Fibroblast of skin of left biceps (primary cell): Measurements from ENCODE around the gene TRH.
A peak's percentile ranks its signal among the peaks of the same experiment; 100 is the strongest.
"Not testable (repeated sequence)": the region's sequence is repeated elsewhere in the genome, so short reads cannot be mapped to it uniquely, and the experiment has no call there.

Experiments
- DNase-seq, 2 experiments: peaks; one replicate each; pipeline ENCODE4 v3.0.0-alpha.2; 2013; ENCODE audit warnings: low read depth in 2 of 2

The TRH gene

DNA sequence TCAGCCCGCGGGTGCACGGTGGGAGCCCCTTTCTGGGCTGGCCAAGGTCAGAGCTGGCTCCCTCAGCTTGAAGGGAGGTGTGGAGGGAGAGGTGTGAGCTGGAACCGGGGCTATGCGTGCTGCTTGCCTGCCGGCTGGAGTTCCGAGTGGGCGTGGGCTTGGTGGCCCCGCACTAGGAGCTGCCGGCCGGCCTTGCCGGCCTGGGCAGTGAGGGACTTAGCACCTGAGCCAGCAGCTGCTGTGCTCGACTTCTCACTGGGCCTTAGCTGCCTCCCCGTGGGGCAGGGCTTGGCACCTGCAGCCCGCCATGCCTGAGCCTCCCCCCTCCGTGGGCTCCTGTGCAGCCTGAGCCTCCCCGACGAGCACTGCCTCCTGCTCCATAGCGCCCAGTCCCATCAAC is 36.0 kb downstream of the TRH start:
- no peak for DNase-seq

DNA sequence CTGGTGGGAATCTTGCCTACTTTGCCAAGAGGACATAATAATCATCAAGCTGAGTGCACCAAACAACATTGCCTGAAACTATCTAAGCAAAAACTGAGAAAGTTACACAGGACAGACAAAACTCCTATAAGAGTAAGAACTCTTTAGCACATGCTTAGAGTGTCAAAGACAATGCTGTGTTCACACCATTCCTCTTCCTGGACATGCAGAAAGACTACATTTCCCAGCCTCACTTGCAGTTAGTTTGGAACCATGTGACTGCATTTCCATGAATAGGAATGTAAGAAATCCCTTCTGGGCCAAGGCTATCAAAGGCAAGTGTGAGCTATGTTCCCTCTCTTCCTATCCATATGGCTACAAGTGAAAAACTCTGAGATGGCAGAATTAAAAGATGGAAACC is 37.6 kb downstream of the TRH start:
- not testable (repeated sequence) for DNase-seq

GRCh38 chr3:130013246-130013645 is 38.7 kb downstream of the TRH start:
- not testable (repeated sequence) for DNase-seq

- peak; percentile 39 to 51 for DNase-seq
Measured at GRCh38 chr3:130014526-130014925, 40.0 kb downstream of the TRH start.

DNA sequence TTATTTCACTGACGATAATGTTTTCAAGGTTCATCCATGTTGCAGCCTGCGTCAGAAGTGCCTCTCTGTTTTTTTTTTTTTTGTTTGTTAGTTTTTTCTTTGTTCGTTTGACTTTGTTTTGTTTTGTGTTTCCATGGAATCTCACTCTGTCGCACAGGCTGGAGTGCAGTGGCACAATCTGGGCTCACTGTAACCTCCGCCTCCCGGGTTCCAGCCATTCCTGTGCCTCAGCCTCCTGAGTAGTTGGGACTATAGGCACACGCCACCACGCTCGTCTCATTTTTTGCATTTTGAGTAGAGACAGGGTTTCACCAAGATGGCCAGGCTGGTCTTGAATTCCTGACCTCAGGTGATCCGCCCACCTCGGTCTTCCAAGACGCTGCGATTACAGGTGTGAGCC is 43.1 kb downstream of the TRH start:
- DNase-seq: not testable (repeated sequence)

GRCh38 chr3:130026146-130026829 is 51.8 kb downstream of the TRH start:
- not testable (repeated sequence) for DNase-seq

- DNase-seq: not testable (repeated sequence)
Measured at GRCh38 chr3:130027437-130027836, 52.9 kb downstream of the TRH start.
